SIG-M5 (cell line): ENCODE measurements around the gene LMTK2.
A peak's percentile ranks its signal among the peaks of the same experiment; 100 is the strongest.
"Not testable (repeated sequence)": the region's sequence is repeated elsewhere in the genome, so short reads cannot be mapped to it uniquely, and the experiment has no call there.

ENCODE experiments used
- DNase-seq: peaks from one replicate; lab custom pipeline; 2025; lab: John Stamatoyannopoulos, UW

LMTK2 gene

GRCh38 chr7:98105942-98106544 lies 619 bp upstream of the LMTK2 start:
- no peak for DNase-seq

DNA sequence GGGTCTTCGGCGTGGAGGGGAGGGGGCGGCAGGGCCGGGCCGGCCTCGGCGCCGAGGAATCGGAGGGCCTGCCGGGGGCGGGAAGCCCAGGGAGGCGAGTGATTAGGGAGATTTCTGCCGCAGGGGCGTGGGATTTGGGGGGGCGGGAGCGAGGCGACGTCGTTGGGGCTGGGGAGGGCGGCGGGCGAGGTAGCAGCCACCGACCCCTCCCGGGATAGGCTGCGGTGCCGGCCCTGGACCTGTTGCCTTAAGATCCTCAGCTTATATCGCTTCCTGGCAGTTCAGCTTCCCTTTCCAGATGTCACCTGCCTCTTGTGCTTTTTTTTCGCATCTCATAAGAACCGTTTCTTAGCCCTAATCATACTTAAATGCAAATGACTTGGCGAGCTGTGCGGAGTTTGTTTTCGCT lies 655 bp downstream of the LMTK2 start:
- DNase-seq: no peak

- no peak for DNase-seq
These were observed 3.8 kb downstream of the LMTK2 start for GRCh38 chr7:98110249-98111022.

- no peak for DNase-seq
These were observed 5.4 kb downstream of the LMTK2 start for GRCh38 chr7:98112077-98112476.

DNA sequence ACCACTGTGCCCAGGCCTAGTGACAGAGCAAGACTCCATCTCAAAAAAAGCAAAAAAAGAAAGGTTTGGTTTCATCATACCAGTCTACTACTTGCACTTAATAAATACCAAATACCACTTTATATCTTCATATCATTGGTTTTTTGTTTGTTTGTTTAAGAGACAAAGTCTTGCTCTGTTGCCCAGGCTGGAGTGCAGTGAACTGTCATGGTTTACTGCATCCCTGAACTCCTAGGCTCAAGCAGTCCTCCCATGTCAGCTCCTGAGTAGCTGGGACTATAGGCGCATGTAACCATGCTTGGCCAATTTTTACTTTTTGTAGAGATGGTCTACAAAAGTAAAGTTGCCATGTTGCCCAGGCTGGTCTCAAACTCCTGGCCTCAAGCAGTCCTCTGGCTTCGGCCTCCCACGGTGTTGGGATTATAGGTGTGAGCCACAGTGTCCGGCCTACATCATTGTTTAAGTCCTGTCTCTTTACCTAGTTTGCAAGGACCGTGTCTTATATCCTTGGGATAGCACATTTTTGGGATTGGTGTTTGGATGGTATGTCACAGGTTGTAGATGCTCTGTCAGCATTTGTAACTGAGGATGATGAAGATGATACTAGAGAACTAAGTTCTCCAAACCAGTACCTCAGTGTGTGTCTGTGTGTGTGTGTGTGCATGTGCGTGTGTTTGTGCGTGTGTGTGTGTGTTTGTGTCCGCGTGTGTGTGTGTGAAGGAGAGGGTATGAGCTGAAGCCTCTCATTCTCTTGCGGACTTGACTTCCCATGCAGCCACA lies 9.3 kb downstream of the LMTK2 start:
- no peak for DNase-seq

DNA sequence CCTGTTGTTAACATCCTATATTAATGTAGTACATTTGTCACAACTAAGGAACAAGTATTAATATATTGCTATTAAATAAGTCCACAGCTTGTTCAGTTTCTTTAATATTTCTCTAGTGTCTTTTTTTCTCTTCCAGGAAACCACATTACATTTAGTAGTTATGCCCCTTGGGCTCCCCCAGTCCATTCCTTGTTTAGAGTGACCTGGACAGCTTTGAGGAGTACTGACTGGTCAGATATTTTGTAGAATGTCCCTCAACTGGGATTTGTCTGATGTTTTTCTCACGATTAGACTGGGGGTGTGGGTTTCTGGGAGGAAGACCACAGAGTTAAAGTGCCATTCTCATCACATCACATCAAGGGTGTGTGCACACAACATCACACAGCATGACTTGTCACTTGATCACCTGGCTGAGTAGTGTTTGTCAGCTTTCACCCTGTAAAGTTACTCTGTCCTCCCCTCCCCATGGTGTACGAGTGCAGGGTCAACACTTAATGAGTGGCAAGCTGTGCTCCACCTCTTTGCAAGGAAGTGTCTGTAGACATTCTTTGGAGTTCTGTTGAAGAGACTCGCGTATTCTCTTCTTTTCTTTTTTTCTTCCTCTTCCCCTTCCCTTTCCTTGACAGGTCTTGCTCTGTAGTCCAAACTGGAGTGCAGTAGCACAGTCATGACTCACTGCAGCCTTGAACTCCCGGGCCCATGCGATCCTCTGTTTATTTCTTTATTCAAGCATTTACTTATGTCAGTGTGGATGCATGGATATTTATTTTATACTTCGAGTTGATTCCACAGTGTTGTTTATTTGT lies 10.2 kb downstream of the LMTK2 start:
- DNase-seq: no peak

- DNase-seq: no peak
These were observed 12.7 kb downstream of the LMTK2 start for GRCh38 chr7:98119256-98119918.

- no peak for DNase-seq
These were observed 13.9 kb downstream of the LMTK2 start for GRCh38 chr7:98120559-98120958.

DNA sequence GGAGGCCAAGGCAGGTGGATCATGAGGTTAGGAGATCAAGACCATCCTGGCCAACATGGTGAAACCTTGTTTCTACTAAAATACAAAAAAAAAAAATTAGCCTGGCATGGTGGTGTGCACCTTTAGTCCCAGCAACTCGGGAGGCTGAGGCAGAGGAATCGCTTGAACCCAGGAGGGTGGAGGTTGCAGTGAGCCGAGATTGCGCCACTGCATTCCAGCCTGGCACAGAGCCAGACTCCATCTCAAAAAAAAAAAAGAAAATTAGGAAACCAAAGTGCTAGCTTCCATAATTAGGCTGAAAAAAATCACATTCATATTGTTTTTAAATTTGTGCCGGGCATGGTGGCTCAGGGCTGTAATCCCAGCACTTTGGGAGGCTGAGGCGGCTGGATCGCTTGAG lies 14.7 kb downstream of the LMTK2 start:
- not testable (repeated sequence) for DNase-seq

DNA sequence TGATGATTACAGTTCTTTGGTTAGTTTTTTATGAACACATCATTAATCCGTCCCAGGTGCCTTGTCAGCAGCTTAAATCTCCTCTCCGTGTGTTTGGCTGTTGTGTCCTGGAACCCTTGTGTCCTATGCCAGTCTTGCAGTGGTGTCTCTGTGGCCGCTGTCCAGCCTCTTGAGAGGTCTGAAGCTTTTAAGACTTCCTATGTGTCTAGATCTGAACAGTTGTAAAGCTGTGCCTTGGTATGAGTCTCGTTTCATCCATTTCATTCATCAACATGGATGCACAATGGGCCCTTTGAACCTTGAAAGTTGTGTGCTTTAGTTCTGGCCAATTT lies 16.7 kb downstream of the LMTK2 start:
- DNase-seq: no peak

DNA sequence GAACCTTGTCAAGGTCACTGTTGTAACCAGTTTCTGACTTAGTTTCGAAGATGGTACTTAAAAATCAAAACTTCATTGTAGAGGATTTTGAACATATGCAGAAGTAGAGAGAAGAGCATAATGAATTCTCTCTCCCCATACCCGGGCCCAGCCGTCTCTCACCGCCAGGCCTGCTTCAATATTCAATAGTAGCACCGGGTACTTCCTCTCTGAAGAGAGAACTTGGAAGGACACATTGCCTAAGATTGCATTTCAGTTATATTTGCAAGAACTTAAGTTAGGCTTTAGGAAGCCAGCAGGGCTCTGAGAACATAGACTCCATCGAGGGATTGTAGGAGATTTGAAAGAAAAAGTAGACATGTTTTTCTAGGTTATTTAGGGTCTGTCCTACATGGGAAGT lies 19.1 kb downstream of the LMTK2 start:
- no peak for DNase-seq

DNA sequence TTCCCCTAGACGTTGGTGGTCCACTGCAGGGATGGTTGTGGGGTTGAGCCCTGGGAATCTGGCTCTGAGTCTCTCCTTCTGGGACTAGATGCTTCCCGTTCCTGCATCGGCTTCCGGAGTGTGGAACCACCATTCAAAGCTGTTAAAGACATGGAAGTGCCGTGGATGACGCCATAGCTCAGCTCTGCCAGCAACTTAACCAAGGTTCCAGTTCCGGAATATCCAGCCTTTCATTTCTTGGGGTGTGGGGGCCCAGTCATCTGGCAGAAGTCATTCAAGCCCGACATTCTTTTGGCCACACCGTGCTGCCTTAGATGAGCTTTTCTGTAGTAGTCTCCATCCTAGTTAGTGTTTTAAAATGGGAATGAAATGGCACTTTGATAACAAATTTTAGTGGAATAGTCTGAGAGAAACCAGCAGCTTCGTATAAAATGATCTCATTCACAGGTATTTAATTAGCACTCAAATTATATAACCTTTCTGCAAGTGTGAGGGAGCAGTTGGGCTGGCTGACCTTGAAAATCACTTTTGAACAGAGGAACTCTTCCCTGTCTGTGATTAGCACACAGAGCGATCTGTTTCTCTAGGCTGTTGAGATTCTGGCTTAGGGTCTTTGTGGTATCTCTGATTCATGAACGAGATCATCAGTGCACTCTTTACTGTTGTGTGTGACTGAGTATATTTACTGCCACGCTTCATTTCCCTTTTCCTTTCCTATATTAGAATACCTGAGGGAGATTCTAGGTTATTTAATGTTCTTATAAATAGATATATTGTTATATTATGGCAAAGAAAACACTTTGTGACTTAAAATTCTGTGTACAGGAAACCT lies 19.9 kb downstream of the LMTK2 start:
- DNase-seq: no peak

GRCh38 chr7:98128346-98128745 lies 21.7 kb downstream of the LMTK2 start:
- no peak for DNase-seq

DNA sequence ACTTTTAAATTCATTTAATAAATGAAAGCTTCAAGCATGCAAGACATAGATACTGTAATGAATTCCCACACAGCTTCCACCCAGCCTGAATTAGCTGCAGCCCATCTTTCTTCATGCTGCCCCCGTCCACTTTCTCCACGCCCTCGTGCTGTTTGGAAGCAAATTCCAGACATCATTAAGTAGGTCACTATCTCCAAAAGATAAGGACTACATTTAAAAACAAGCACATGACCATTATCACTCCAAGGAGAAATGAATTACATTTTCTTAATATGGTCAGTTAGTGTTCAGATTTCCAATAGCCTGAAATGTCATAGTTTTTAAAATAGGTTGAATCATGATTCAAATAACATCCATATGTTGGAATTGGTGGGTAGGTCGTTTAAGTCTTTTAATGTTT lies 24.3 kb downstream of the LMTK2 start:
- DNase-seq: no peak

- peak; percentile 44 for DNase-seq
These were observed 26.5 kb downstream of the LMTK2 start for GRCh38 chr7:98133181-98133580.

DNA sequence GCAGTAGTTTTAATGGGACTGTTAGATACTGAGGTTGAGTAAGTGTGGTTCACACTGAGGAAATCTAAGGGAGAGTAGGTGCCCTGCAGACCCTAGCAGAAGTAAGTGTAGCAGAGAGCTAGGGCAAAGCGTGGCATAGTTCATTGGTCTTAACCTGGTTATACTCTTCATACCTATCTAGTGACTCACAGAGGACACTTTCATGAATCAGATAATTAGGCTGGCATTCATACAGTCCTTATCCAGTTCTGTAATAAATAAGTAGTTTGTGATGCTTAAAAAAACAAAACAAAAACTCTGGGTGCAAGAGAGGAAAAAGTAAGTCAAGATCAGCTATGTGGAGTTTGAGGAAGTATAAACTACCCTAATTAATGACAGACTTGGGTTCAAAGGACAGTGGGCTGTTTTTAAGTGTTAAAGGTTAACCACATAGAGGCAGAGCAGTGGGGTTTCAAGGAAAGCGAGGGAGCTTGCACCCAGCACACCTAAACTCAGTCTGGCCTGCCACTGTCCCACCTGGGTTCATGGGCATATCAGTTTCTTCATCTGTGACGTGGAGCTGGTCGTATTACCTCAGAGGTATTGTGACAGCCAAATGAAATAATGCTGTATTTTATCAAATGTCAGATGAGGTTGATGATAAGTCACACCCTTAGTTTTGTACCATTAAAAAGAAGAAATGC lies 27.1 kb downstream of the LMTK2 start:
- no peak for DNase-seq

DNA sequence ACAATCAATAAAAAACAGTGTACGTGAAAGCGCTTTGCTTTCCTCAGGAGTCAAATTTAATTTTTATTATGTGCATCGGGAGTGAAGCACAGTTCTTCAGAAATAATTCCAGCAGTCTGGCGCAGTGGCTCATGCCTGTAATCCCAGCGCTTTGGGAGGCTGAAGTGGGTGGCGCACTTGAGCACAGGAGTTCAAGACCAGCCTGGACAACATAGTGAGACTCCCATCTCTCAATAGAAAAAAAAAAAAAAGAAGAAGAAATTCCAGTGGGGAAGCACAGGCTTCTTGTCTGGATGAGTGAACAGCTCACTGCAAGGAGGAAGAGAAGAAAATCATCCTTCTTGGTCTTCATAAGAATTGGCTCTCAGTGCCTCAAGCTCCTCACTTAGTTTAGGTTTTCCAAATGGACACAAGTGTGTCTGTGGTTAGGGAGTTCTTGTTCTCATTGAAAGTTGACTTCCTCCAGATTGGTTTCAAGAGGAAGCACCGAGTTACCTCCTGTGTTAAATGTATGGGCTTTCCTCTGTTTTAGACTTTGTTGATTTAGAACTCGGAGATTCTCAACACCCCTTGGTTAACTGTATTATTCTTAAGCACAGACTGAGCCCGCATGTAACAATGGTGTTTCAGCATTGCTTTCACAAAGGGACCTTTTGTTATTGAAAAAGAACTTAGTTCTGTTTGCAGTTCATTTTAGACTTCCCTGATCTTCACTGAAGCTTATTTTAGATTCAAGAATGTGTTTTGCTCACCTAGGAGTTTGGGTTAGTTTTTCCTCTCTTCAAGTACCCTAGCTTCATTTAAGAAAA lies 28.0 kb downstream of the LMTK2 start:
- DNase-seq: no peak

DNA sequence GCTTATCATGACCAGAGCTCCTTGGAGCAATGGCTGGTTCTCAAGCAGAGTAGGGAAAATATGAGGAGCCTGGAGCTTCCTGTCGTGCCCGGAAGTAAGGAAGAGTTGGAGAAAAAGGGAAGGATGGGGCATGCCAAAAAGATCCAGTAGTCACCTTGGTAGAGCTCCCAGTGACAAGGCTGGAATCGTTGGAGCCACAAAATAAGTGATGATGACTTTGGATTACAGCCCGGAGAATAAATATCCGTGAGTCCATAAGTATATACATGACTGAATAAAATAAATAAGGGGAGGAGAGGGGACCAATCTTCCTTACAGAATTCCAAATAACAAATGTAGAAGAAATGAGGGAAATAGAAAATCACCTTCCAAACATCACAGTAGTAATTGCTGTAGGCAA lies 29.3 kb downstream of the LMTK2 start:
- no peak for DNase-seq

DNA sequence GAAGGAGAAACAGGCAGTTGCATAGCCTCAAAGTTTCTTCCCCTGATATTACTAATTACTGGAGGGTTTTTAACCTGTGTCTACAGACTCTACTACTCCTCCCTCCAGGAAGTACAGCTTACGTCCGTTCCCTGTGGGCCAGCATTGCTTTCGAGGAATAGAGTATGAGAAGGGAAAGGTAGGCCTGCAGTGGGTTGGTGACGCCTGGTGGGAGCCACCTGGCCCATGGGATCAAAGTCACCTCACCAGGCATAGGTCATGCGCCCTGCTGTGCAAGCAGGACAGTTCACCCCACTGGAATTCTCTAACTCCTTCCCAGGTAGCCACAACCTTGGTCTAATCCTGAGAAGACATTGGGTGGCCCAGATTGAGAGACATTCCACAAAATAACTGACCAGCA lies 29.8 kb downstream of the LMTK2 start:
- no peak for DNase-seq
